Measurements from ENCODE around the gene FBXL3. TPM values are rescaled to one million over a fixed set of nuclear protein-coding genes. Genes with fewer than 3 reads are reported as not detected.

Gene FBXL3
- total and polyA plus RNA-seq, 2 experiments from 2014 or later, result 5.0 to 14.6 TPM

DNA sequence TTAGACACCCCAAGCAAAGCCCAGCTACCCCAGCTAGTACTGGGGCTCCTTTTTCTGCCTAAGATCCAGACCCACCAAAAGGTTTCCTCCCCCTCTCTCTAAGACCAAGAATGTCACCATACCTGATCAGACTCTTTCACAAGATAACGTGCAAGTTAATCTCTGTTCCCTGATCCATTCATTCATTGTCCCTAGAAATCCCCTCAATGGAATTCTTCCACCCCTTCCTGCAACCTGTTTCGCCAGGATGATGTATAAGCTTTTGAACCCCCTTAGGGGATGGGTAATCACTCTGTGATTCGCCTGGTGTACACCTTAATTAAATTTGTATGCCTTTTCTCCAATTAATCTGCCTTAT lies 52.4 kb downstream of the FBXL3 start:
- Mint-ChIP-seq H3K4me3 (no peak overlapping the region), H3K36me3 (ENCODE audit: low read depth) (no peaks in the 10 kb centered on the region), H3K27ac (no peak overlapping the region), H3K27me3 (ENCODE audit: insufficient read depth, low read depth, poor library complexity) (peaks cover 2% of the 10 kb centered on the region), H3K4me1 (peaks cover 12% of the 10 kb centered on the region; the same call in 1 of the 3 replicates), H3K9me3 (no peaks in the 10 kb centered on the region)
- no peaks in the 10 kb centered on the region for H3K36me3 ChIP-seq (ENCODE audit: insufficient read depth)
- H4K20me1 ChIP-seq (replicated peaks; ENCODE audit: insufficient read depth), result no peaks in the 10 kb centered on the region
- no peaks in the 10 kb centered on the region for H3K4me1 ChIP-seq (ENCODE audit: insufficient read depth)
- TF ChIP-seq, protein P1, sequence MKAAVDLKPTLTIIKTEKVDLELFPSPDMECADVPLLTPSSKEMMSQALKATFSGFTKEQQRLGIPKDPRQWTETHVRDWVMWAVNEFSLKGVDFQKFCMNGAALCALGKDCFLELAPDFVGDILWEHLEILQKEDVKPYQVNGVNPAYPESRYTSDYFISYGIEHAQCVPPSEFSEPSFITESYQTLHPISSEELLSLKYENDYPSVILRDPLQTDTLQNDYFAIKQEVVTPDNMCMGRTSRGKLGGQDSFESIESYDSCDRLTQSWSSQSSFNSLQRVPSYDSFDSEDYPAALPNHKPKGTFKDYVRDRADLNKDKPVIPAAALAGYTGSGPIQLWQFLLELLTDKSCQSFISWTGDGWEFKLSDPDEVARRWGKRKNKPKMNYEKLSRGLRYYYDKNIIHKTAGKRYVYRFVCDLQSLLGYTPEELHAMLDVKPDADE (IDR thresholded peaks at IDR 0.05), result no peak
- no peak for TF ChIP-seq CTCF (conservative IDR thresholded peaks at IDR 0.05; ENCODE audit: low read depth in 2 of 2)
- TF ChIP-seq EZH2 (IDR thresholded peaks at IDR 0.05; ENCODE audit: low read depth, unreplicated experiment), result no peak
- no peaks in the 10 kb centered on the region for H3K79me2 ChIP-seq (replicated peaks; ENCODE audit: insufficient read depth)
- H3K27ac ChIP-seq (ENCODE audit: low read depth), result no peak overlapping the region
- H3K27me3 ChIP-seq (ENCODE audit: insufficient read depth), result no peaks in the 10 kb centered on the region
- peaks cover 6% of the 10 kb centered on the region; the same call in 1 of the 2 replicates for H3K9me2 ChIP-seq (ENCODE audit: insufficient read depth)
- H3F3A ChIP-seq (replicated peaks; ENCODE audit: low read depth), result no peaks in the 10 kb centered on the region
- DNase-seq (ENCODE audit: low spot score), result no peak
- H3K4me3 ChIP-seq, result no peak overlapping the region
- H2AFZ ChIP-seq, result peak overlapping the region; percentile 72
- no peak for ATAC-seq
- no peak overlapping the region for H3K4me2 ChIP-seq

DNA sequence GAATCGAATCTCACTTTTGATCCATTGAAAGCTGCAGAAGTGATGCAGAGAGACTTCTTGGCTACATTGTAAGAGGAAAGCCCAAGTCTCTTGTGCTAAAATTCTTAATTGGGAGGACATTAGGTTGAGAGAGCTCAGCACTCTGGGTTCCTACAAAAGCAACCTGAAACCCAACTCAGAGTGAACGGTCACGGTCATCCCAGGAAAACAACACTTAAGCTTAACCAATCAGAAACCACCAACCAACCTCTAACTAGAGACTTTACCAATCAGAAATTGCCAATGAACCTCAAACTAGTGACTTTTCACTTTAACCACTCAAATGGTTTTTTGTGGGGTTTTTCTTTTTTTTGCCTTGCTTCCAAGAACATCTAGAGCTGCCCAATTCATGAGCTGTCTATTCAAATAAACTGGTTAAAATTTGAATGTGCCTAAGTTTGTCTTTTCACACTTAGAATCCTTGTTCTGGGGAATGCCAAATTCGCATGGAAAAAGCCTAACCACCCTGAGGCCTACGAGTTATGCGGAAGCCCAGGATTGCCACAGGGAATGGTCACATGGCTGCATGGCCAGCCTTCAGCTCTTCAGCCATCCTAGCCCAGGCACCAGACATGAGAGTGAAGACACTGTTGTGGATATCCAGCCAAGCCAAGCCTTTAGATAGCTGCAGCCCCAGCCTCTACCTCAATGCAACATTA lies 52.9 kb downstream of the FBXL3 start:
- Histone ChIP-seq H3K79me2 (replicated peaks; ENCODE audit: insufficient read depth) (no peaks in the 10 kb centered on the region), H3K4me3 (no peak overlapping the region), H3K27ac (ENCODE audit: low read depth) (no peak overlapping the region), H3K4me2 (no peak overlapping the region), H4K20me1 (replicated peaks; ENCODE audit: insufficient read depth) (no peaks in the 10 kb centered on the region), H3F3A (replicated peaks; ENCODE audit: low read depth) (no peaks in the 10 kb centered on the region), H3K4me1 (ENCODE audit: insufficient read depth) (no peaks in the 10 kb centered on the region), H3K9me2 (ENCODE audit: insufficient read depth) (peaks cover 6% of the 10 kb centered on the region; the same call in 1 of the 2 replicates), H2AFZ (peak overlapping the region; percentile 72), H3K27me3 (ENCODE audit: insufficient read depth) (no peaks in the 10 kb centered on the region), H3K36me3 (ENCODE audit: insufficient read depth) (no peaks in the 10 kb centered on the region)
- Mint-ChIP-seq H3K27ac (no peak overlapping the region), H3K36me3 (ENCODE audit: low read depth) (no peaks in the 10 kb centered on the region), H3K9me3 (no peaks in the 10 kb centered on the region), H3K27me3 (ENCODE audit: insufficient read depth, low read depth, poor library complexity) (peaks cover 2% of the 10 kb centered on the region), H3K4me3 (no peak overlapping the region), H3K4me1 (peaks cover 12% of the 10 kb centered on the region; the same call in 1 of the 3 replicates)
- DNase-seq (ENCODE audit: low spot score), result no peak
- ATAC-seq, result no peak
- TF ChIP-seq JUNB (IDR thresholded peaks at IDR 0.05; ENCODE audit: unreplicated experiment) (no peak), ZNF114 (CRISPR knock-in tag; IDR thresholded peaks at IDR 0.05) (no peak), EZH2phosphoT487 (IDR thresholded peaks at IDR 0.05; ENCODE audit: unreplicated experiment) (no peak), NANOG (IDR thresholded peaks at IDR 0.05; ENCODE audit: borderline replicate concordance) (no peak), STAT1 (IDR thresholded peaks at IDR 0.05; ENCODE audit: unreplicated experiment) (no peak), CREB1 (CRISPR knock-in tag; IDR thresholded peaks at IDR 0.05; ENCODE audit: low read depth) (no peak), POLR2AphosphoS5 (IDR thresholded peaks at IDR 0.05; ENCODE audit: low read depth) (no peak), ZNF331 (CRISPR knock-in tag; IDR thresholded peaks at IDR 0.05; ENCODE audit: low read depth) (no peak), EZH2 (IDR thresholded peaks at IDR 0.05; ENCODE audit: low read depth, unreplicated experiment) (no peak), CTCF (conservative IDR thresholded peaks at IDR 0.05; ENCODE audit: low read depth in 2 of 2) (no peak)
- TF ChIP-seq, protein P1 (IDR thresholded peaks at IDR 0.05), result no peak
- TF ChIP-seq, protein P2, sequence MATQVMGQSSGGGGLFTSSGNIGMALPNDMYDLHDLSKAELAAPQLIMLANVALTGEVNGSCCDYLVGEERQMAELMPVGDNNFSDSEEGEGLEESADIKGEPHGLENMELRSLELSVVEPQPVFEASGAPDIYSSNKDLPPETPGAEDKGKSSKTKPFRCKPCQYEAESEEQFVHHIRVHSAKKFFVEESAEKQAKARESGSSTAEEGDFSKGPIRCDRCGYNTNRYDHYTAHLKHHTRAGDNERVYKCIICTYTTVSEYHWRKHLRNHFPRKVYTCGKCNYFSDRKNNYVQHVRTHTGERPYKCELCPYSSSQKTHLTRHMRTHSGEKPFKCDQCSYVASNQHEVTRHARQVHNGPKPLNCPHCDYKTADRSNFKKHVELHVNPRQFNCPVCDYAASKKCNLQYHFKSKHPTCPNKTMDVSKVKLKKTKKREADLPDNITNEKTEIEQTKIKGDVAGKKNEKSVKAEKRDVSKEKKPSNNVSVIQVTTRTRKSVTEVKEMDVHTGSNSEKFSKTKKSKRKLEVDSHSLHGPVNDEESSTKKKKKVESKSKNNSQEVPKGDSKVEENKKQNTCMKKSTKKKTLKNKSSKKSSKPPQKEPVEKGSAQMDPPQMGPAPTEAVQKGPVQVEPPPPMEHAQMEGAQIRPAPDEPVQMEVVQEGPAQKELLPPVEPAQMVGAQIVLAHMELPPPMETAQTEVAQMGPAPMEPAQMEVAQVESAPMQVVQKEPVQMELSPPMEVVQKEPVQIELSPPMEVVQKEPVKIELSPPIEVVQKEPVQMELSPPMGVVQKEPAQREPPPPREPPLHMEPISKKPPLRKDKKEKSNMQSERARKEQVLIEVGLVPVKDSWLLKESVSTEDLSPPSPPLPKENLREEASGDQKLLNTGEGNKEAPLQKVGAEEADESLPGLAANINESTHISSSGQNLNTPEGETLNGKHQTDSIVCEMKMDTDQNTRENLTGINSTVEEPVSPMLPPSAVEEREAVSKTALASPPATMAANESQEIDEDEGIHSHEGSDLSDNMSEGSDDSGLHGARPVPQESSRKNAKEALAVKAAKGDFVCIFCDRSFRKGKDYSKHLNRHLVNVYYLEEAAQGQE (IDR thresholded peaks at IDR 0.05; ENCODE audit: unreplicated experiment), result no peak
